Fibroblast of lung (primary cell): Measurements from ENCODE around the gene UBA1. TPM values are rescaled to one million over a fixed set of nuclear protein-coding genes. Genes with fewer than 3 reads are reported as not detected.

ENCODE experiments used
- DNase-seq, 2 donors: peaks; one replicate each; pipeline versions ENCODE4 v3.0.0 to v3.0.0-alpha.2; 2010; ENCODE audit warnings: low read depth in 2 of 2
- H2AFZ ChIP-seq: 2 replicates; pipeline ENCODE4 v1.5.1; 2012; ENCODE audit warnings: low read length, control low read depth, inconsistent platforms
- H3K27ac ChIP-seq: 2 replicates; pipeline ENCODE4 v1.5.1; 2011; ENCODE audit warnings: low read length, control low read depth; ENCODE audit not compliant: insufficient read depth
- H3K27me3 ChIP-seq: 2 replicates; pipeline ENCODE4 v1.5.1; 2011; ENCODE audit warnings: mild to moderate bottlenecking, low read length; ENCODE audit not compliant: control insufficient read depth, insufficient read depth
- H3K36me3 ChIP-seq: 2 replicates; pipeline ENCODE4 v1.5.1; 2011; ENCODE audit warnings: low read length; ENCODE audit not compliant: control insufficient read depth, insufficient read depth
- H3K4me1 ChIP-seq: 2 replicates; pipeline ENCODE4 v1.5.1; 2011; ENCODE audit warnings: low read length; ENCODE audit not compliant: control insufficient read depth, insufficient read depth; ENCODE audit errors: extremely low read depth
- H3K4me2 ChIP-seq: 2 replicates; pipeline ENCODE4 v1.5.1; 2011; ENCODE audit warnings: low read length, control low read depth; ENCODE audit not compliant: insufficient read depth; ENCODE audit errors: extremely low read depth
- H3K4me3 ChIP-seq, 4 experiments: fragments of 200-600 bp in 1 of 4; sonication (generic) in 1 of 4; replicated peaks in 1 of 4; 2 replicates each; pipeline ENCODE4 v1.5.1; 2011 to 2016; ENCODE audit warnings: low read length in 4 of 4, low read depth in 3 of 4, mild to moderate bottlenecking in 3 of 4, control low read depth in 2 of 4, inconsistent platforms in 1 of 4, mixed read lengths in 1 of 4; ENCODE audit not compliant: insufficient read depth in 1 of 4; ENCODE audit errors: control extremely low read depth in 1 of 4
- H3K79me2 ChIP-seq: 2 replicates; pipeline ENCODE4 v1.5.1; 2012; ENCODE audit warnings: mild to moderate bottlenecking, low read length, inconsistent platforms; ENCODE audit not compliant: control insufficient read depth, insufficient read depth
- H3K9ac ChIP-seq: 2 replicates; pipeline ENCODE4 v1.5.1; 2011; ENCODE audit warnings: mild to moderate bottlenecking, low read length, control low read depth; ENCODE audit not compliant: insufficient read depth
- H3K9me3 ChIP-seq: 2 replicates; pipeline ENCODE4 v1.5.1; 2012; ENCODE audit warnings: low read depth, low read length; ENCODE audit not compliant: control insufficient read depth, insufficient read depth
- H4K20me1 ChIP-seq: 2 replicates; pipeline ENCODE4 v1.5.1; 2011; ENCODE audit warnings: low read length; ENCODE audit not compliant: control insufficient read depth, insufficient read depth; ENCODE audit errors: extremely low read depth
- CTCF ChIP-seq, 2 donors: IDR thresholded peaks in 1 of 2; conservative IDR thresholded peaks in 1 of 2; 1 replicate in 1 of 2; 2 replicates in 1 of 2; pipeline ENCODE4 v1.5.1; 2011 to 2012; ENCODE audit warnings: low read length in 2 of 2, control low read depth in 1 of 2, inconsistent platforms in 1 of 2, low read depth in 1 of 2, mild to moderate bottlenecking in 1 of 2
- EZH2 ChIP-seq: IDR thresholded peaks from 2 replicates; pipeline ENCODE4 v1.5.1; 2012; ENCODE audit warnings: low read length, control low read depth, mild to moderate bottlenecking; ENCODE audit errors: missing control alignments
- polyA plus RNA-seq, 2 donors: library from polyadenylated mRNA; depleted of rRNA in 1 of 2; stranded (reverse) in 1 of 2; unstranded in 1 of 2; fragments of >200 nt; gene quantifications; 2 replicates each; pipeline ENCODE4 v1.2.1, GENCODE V29; 2011 to 2012; ENCODE audit warnings: missing spikeins in 1 of 2
- total RNA-seq: library from RNA; depleted of rRNA; stranded (reverse); fragments of >200 nt; gene quantifications from 2 replicates; pipeline ENCODE4 v1.2.1, GENCODE V29; 2014

The UBA1 gene
- total and polyA plus RNA-seq, 2 donors (not counting 1 experiment from before 2014, with no cell fraction given): 135 to 158 TPM

- H3K79me2 ChIP-seq: peaks cover 52% of the 10 kb centered on the region
- H2AFZ ChIP-seq: no peak overlapping the region
- TF ChIP-seq CTCF (conservative IDR thresholded peaks at IDR 0.05 in 1 of 2, IDR thresholded peaks at IDR 0.05 in 1 of 2; ENCODE audit: low read depth in 1 of 2, low read length in 2 of 2) (no peak), EZH2 (no peak)
- no peaks in the 10 kb centered on the region for H3K4me1 ChIP-seq
- DNase-seq: no peak
- no peak overlapping the region for H3K4me3 ChIP-seq
- H3K9ac ChIP-seq: no peak overlapping the region
- H3K27ac ChIP-seq: no peak overlapping the region
- no peaks in the 10 kb centered on the region for H3K9me3 ChIP-seq
- H4K20me1 ChIP-seq: no peaks in the 10 kb centered on the region
- peaks cover 7% of the 10 kb centered on the region for H3K36me3 ChIP-seq
- no peak overlapping the region for H3K4me2 ChIP-seq
- H3K27me3 ChIP-seq: no peaks in the 10 kb centered on the region
Observed at GRCh38 chrX:47158781-47159180, 34.8 kb upstream of the UBA1 start.

GRCh38 chrX:47160781-47161180 lies 32.8 kb upstream of the UBA1 start:
- Histone ChIP-seq H3K4me2 (no peak overlapping the region), H3K9me3 (no peaks in the 10 kb centered on the region), H3K4me1 (no peaks in the 10 kb centered on the region), H3K27ac (no peak overlapping the region), H3K4me3 (no peak overlapping the region), H3K27me3 (no peaks in the 10 kb centered on the region), H2AFZ (no peak overlapping the region), H4K20me1 (no peaks in the 10 kb centered on the region), H3K79me2 (peaks cover 48% of the 10 kb centered on the region), H3K36me3 (peaks cover 7% of the 10 kb centered on the region), H3K9ac (no peak overlapping the region)
- no peak for DNase-seq
- TF ChIP-seq EZH2 (no peak), CTCF (conservative IDR thresholded peaks at IDR 0.05 in 1 of 2, IDR thresholded peaks at IDR 0.05 in 1 of 2; ENCODE audit: low read depth in 1 of 2, low read length in 2 of 2) (no peak)

GRCh38 chrX:47162927-47163583 lies 30.6 kb upstream of the UBA1 start:
- DNase-seq: no peak
- no peaks in the 10 kb centered on the region for H3K9me3 ChIP-seq
- no peaks in the 10 kb centered on the region for H4K20me1 ChIP-seq
- peaks cover 33% of the 10 kb centered on the region for H3K79me2 ChIP-seq
- no peaks in the 10 kb centered on the region for H3K27me3 ChIP-seq
- no peaks in the 10 kb centered on the region for H3K36me3 ChIP-seq
- H2AFZ ChIP-seq: no peak overlapping the region
- no peak overlapping the region for H3K4me2 ChIP-seq
- no peak for TF ChIP-seq EZH2
- TF ChIP-seq CTCF (conservative IDR thresholded peaks at IDR 0.05 in 1 of 2, IDR thresholded peaks at IDR 0.05 in 1 of 2; ENCODE audit: low read depth in 1 of 2, low read length in 2 of 2): no peak
- no peak overlapping the region for H3K27ac ChIP-seq
- no peaks in the 10 kb centered on the region for H3K4me1 ChIP-seq
- H3K4me3 ChIP-seq: no peak overlapping the region
- no peak overlapping the region for H3K9ac ChIP-seq
